H1 (cell line): ENCODE measurements around the gene UBTD1. TPM values are rescaled to one million over a fixed set of nuclear protein-coding genes. Genes with fewer than 3 reads are reported as not detected.

Source experiments
- CBX5 ChIP-seq: fragments of 300-800, 300-1000 bp; sonication (generic); IDR thresholded peaks from 2 replicates; pipeline ENCODE4 v1.7.1; 2016; ENCODE audit warnings: antibody characterized with exemption, low read length, low read depth
- CHD1 ChIP-seq: IDR thresholded peaks from 2 replicates; pipeline ENCODE4 v1.6.1; 2012; ENCODE audit warnings: low read depth, low read length, improper control_type of control experiment
- EP300 ChIP-seq, 2 experiments: IDR thresholded peaks; 1 replicate in 1 of 2; 2 replicates in 1 of 2; pipeline ENCODE4 v1.6.1; 2011 to 2012; ENCODE audit warnings: low read depth in 2 of 2, low read length in 2 of 2, mild to moderate bottlenecking in 2 of 2, borderline replicate concordance in 1 of 2, inconsistent platforms in 1 of 2, moderate library complexity in 1 of 2
- GTF2F1 ChIP-seq: IDR thresholded peaks from 2 replicates; pipeline ENCODE4 v1.6.1; 2012; ENCODE audit warnings: low read depth, low read length, improper control_type of control experiment, borderline replicate concordance
- MAFK ChIP-seq: IDR thresholded peaks from 2 replicates; pipeline ENCODE4 v1.6.1; 2012; ENCODE audit warnings: low read depth, mild to moderate bottlenecking, improper control_type of control experiment, low read length
- POLR2AphosphoS5 ChIP-seq: IDR thresholded peaks from 2 replicates; pipeline ENCODE4 v1.6.1; 2011; ENCODE audit warnings: low read depth, low read length
- POU5F1 ChIP-seq: IDR thresholded peaks from 2 replicates; pipeline ENCODE4 v1.6.1; 2011; ENCODE audit warnings: low read depth, mild to moderate bottlenecking, low read length, moderate library complexity
- SP1 ChIP-seq: IDR thresholded peaks from 2 replicates; pipeline ENCODE4 v1.6.1; 2011; ENCODE audit warnings: low read depth, low read length
- ZNF274 ChIP-seq: IDR thresholded peaks from 2 replicates; pipeline ENCODE4 v1.7.0; 2012; ENCODE audit warnings: low read length, borderline replicate concordance; ENCODE audit errors: extremely low read depth
- polyA plus RNA-seq, 7 experiments: library from polyadenylated mRNA; depleted of rRNA in 3 of 7; stranded (reverse) in 5 of 7; unstranded in 2 of 7; fragments of >200 nt in 5 of 7; fragments of 200-250 nt in 2 of 7; gene quantifications; 1 replicate in 5 of 7; 2 replicates in 1 of 7; 4 replicates in 1 of 7; pipeline versions ENCODE4 v1.2.1 to v1.2.3, GENCODE V29; 2011 to 2013; ENCODE audit warnings: missing spikeins in 2 of 7, mixed read lengths in 2 of 7
- total RNA-seq: library from RNA; stranded (reverse); fragmentation: NEBNext Ultra II Directional; extraction: Animal tissue kit (Norgen Biotek cat#: 25700); gene quantifications from 2 replicates; pipeline ENCODE4 v1.2.1, GENCODE V29; 2021
- TF ChIP-seq, protein P1 (sequence below): fragments of 300-600 bp; sonication (generic); IDR thresholded peaks from 2 replicates; pipeline ENCODE4 v1.7.1; 2012; ENCODE audit warnings: low read length, moderate library complexity, mild to moderate bottlenecking, inconsistent platforms; ENCODE audit not compliant: insufficient replicate concordance

Gene UBTD1
- total and polyA plus RNA-seq, 2 of the 8 experiments (the other 6 are each of a cell fraction or from before 2014, with no cell fraction given): 22.3 to 36.2 TPM

DNA sequence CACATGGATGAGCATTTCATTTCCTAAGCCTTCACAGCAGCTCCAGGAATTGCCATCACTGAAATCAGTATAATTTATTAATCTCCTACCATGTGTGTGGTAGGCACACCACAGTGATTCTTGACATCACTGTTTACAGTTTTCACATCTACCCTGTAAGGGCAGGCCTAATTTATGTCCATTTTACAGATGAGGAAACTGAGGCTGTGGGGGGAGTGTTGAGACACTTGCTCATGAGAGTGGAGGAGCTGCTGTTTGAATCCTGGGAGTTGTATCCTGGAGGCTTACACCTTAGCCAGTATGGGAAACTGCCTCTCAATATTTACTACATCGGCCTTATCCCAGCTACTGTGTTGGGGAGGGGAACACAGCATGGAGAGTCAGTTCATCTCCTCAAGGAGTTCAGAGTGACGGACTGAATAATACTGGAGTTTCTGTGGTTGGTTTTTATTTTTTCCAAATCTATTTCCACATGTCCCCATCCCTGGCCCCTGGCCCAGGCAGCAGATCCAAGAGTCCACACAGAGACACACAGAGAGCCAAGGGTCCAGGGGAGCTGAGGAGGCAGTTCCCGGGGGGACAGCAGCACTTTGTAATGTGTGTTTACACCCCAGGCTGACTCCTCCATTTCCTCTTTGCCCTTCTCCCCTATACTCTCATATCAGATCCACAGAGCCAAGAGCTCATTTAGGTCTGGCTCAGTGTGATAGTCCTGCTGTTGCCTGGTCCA lies 13.2 kb downstream of the UBTD1 start (continued):
- TF ChIP-seq, protein P1, sequence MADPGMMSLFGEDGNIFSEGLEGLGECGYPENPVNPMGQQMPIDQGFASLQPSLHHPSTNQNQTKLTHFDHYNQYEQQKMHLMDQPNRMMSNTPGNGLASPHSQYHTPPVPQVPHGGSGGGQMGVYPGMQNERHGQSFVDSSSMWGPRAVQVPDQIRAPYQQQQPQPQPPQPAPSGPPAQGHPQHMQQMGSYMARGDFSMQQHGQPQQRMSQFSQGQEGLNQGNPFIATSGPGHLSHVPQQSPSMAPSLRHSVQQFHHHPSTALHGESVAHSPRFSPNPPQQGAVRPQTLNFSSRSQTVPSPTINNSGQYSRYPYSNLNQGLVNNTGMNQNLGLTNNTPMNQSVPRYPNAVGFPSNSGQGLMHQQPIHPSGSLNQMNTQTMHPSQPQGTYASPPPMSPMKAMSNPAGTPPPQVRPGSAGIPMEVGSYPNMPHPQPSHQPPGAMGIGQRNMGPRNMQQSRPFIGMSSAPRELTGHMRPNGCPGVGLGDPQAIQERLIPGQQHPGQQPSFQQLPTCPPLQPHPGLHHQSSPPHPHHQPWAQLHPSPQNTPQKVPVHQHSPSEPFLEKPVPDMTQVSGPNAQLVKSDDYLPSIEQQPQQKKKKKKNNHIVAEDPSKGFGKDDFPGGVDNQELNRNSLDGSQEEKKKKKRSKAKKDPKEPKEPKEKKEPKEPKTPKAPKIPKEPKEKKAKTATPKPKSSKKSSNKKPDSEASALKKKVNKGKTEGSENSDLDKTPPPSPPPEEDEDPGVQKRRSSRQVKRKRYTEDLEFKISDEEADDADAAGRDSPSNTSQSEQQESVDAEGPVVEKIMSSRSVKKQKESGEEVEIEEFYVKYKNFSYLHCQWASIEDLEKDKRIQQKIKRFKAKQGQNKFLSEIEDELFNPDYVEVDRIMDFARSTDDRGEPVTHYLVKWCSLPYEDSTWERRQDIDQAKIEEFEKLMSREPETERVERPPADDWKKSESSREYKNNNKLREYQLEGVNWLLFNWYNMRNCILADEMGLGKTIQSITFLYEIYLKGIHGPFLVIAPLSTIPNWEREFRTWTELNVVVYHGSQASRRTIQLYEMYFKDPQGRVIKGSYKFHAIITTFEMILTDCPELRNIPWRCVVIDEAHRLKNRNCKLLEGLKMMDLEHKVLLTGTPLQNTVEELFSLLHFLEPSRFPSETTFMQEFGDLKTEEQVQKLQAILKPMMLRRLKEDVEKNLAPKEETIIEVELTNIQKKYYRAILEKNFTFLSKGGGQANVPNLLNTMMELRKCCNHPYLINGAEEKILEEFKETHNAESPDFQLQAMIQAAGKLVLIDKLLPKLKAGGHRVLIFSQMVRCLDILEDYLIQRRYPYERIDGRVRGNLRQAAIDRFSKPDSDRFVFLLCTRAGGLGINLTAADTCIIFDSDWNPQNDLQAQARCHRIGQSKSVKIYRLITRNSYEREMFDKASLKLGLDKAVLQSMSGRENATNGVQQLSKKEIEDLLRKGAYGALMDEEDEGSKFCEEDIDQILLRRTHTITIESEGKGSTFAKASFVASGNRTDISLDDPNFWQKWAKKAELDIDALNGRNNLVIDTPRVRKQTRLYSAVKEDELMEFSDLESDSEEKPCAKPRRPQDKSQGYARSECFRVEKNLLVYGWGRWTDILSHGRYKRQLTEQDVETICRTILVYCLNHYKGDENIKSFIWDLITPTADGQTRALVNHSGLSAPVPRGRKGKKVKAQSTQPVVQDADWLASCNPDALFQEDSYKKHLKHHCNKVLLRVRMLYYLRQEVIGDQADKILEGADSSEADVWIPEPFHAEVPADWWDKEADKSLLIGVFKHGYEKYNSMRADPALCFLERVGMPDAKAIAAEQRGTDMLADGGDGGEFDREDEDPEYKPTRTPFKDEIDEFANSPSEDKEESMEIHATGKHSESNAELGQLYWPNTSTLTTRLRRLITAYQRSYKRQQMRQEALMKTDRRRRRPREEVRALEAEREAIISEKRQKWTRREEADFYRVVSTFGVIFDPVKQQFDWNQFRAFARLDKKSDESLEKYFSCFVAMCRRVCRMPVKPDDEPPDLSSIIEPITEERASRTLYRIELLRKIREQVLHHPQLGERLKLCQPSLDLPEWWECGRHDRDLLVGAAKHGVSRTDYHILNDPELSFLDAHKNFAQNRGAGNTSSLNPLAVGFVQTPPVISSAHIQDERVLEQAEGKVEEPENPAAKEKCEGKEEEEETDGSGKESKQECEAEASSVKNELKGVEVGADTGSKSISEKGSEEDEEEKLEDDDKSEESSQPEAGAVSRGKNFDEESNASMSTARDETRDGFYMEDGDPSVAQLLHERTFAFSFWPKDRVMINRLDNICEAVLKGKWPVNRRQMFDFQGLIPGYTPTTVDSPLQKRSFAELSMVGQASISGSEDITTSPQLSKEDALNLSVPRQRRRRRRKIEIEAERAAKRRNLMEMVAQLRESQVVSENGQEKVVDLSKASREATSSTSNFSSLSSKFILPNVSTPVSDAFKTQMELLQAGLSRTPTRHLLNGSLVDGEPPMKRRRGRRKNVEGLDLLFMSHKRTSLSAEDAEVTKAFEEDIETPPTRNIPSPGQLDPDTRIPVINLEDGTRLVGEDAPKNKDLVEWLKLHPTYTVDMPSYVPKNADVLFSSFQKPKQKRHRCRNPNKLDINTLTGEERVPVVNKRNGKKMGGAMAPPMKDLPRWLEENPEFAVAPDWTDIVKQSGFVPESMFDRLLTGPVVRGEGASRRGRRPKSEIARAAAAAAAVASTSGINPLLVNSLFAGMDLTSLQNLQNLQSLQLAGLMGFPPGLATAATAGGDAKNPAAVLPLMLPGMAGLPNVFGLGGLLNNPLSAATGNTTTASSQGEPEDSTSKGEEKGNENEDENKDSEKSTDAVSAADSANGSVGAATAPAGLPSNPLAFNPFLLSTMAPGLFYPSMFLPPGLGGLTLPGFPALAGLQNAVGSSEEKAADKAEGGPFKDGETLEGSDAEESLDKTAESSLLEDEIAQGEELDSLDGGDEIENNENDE: no peak
- TF ChIP-seq SP1 (no peak), MAFK (no peak), ZNF274 (no peak), EP300 (IDR thresholded peaks at IDR 0.05; ENCODE audit: borderline replicate concordance in 1 of 2, low read depth in 2 of 2, low read length in 2 of 2) (no peak), POLR2AphosphoS5 (no peak), POU5F1 (no peak), GTF2F1 (no peak), CHD1 (no peak), CBX5 (no peak)
